SK-N-SH treated with all-trans-retinoic acid at 6 μM for 48 hours (cell line): ENCODE measurements around the gene FYN.

ENCODE experiments used
- ARNTL ChIP-seq: fragments of 450-650 bp; formaldehyde crosslinking; IDR thresholded peaks from 2 replicates; pipeline ENCODE4 v1.5.0; 2020; ENCODE audit warnings: low read depth, mild to moderate bottlenecking, moderate library complexity, borderline replicate concordance
- GLIS3 ChIP-seq: fragments of 250-450 bp; sonication (Bioruptor Pico); IDR thresholded peaks from 2 replicates; pipeline ENCODE4 v1.5.0; 2020; ENCODE audit warnings: mild to moderate bottlenecking, moderate library complexity
- TOX ChIP-seq: fragments of 250-450 bp; sonication (Bioruptor Pico); IDR thresholded peaks from 2 replicates; pipeline ENCODE4 v1.8.0; 2021; ENCODE audit warnings: mild to moderate bottlenecking, moderate library complexity, borderline replicate concordance
- ZFP3 ChIP-seq: fragments of 250-450 bp; sonication (Bioruptor Pico); IDR thresholded peaks from 2 replicates; pipeline ENCODE4 v1.5.0; 2020; ENCODE audit warnings: mild to moderate bottlenecking, moderate library complexity
- TF ChIP-seq, protein P1 (sequence below): fragments of 250-450 bp; sonication (Bioruptor Pico); IDR thresholded peaks from 2 replicates; pipeline ENCODE4 v1.8.0; 2021; ENCODE audit warnings: low read depth, mild to moderate bottlenecking, moderate library complexity, borderline replicate concordance

DNA sequence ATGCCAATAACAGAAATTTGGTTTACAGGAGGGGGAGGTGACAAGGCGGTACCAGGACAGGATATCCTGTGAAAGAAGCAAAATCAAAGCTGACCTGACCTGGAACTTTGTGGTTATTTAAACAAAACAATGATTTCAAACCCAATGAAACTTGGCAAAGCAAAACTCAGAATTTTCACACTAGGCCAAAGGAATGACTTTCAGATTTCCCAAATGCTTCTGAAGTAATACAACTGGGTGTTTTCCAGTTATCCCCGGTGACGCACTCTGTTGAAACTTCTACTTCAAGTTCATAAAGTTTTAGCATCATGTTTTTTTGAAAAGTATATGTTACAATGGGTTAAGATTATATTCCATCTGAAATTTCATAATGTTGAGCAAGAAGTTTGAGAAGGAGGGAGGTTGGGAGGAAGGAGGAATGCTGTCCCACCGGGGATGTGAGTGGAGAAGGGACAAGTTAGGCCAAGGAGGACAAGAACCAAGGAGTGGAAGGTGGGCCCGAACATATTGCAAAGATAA is 189.4 kb downstream of the FYN start:
- TF ChIP-seq TOX (no peak), GLIS3 (CRISPR knock-in tag) (no peak), ZFP3 (CRISPR knock-in tag) (no peak), ARNTL (CRISPR knock-in tag) (no peak)
- TF ChIP-seq, protein P1, sequence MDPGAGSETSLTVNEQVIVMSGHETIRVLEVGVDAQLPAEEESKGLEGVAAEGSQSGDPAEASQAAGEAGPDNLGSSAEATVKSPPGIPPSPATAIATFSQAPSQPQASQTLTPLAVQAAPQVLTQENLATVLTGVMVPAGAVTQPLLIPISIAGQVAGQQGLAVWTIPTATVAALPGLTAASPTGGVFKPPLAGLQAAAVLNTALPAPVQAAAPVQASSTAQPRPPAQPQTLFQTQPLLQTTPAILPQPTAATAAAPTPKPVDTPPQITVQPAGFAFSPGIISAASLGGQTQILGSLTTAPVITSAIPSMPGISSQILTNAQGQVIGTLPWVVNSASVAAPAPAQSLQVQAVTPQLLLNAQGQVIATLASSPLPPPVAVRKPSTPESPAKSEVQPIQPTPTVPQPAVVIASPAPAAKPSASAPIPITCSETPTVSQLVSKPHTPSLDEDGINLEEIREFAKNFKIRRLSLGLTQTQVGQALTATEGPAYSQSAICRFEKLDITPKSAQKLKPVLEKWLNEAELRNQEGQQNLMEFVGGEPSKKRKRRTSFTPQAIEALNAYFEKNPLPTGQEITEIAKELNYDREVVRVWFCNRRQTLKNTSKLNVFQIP (CRISPR knock-in tag): no peak
